IPS DF 19.7 (cell line): ENCODE measurements around the gene SNX9.
"Not testable (repeated sequence)": the region's sequence is repeated elsewhere in the genome, so short reads cannot be mapped to it uniquely, and the experiment has no call there.

Source experiments
- DNase-seq: peaks from one replicate; pipeline ENCODE4 v3.0.0-alpha.2; 2013; ENCODE audit warnings: low read depth, low spot score

Gene SNX9

DNA sequence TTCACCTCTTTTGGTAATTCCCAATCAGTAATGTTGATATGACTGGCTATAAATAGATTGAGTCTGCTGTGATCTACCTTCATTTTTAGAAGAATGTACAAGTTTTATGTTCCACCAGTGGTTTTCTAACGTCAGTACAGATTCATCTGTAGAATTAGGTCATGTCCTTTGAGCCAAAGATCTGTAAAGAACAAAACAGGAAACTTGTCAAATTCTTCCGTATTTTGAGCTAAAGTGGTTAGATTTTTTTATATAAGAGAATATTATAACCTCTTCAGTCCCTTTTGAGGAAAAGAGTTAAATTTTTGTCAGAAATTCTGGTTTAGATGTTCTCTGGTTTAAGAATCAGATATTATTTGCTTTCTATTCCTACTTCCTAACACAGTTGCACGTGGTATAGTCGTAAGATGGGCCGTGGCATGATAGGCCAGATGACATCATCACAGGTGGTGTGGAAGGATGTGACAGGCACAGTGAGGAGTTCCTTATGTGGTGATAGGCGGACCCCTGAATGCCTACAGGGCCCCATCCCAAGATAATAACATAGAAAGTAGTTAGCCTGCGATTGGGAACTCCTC, 62.3 kb downstream of the SNX9 start:
- no peak for DNase-seq

- DNase-seq: no peak
Observed at GRCh38 chr6:157885876-157886275, 62.8 kb downstream of the SNX9 start.

- no peak for DNase-seq
Observed at GRCh38 chr6:157887892-157888291, 64.8 kb downstream of the SNX9 start.

DNA sequence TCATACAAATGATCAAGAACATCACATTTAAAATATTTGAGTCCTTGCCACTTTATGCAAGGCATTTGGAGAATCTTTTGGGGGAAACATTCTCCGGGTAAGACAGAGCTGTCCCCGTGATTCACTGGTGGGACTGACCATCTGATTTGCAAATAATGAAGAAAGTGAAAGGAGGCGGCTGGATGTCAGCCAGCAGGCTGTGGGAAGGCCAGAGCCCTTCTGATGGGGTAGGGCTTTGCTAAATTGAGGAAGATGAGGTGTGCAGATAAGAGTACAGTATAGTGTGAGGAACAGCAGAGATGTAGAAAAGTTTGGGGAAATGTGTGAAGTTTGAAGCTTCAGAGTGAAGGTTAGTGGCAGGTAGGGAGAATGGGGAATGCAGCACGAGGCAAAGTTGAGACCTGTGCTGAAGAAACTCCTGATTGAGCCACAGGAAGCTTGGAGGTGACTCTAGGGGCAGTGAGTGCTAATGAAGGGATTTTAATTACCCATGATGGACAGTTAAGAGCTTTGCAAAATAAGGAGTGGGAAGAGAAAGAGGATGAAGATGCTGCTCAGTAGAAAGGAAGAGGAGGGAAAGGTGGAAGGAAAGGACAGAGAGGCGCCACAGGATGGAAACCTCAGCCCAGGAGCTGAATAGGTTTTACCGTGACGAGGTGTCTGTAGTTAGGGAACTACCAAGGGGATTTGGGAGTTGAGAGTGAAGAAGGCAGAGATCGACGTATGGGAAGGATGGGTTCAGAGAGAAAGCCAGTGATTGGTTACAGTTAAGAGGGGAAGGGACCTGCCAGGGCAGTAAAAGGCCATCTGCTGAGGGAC, 68.7 kb downstream of the SNX9 start:
- no peak for DNase-seq

DNA sequence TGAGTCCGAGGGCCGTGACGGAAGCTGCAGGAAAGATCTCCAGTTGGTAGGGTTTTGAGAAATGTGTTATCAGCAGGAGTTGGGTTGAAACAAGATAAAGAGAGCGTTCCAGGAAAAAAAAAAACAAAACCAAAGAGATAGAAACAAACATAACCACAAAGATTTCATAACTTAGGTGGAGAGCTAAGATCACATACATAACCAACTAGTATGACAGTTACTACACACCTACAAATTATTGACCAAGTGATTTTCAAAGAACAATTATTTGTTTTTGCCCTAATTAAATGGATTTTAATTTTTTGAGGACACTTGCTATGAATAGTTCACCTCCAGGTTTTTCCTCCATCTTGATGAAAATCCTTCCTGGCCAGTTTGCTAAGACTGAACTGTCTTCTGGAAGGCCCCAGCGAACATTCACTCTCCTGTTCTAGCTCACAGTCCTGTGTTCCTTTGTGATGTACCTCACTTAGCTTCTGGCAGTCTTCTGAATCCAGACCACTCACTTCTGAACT, 69.4 kb downstream of the SNX9 start:
- no peak for DNase-seq

DNA sequence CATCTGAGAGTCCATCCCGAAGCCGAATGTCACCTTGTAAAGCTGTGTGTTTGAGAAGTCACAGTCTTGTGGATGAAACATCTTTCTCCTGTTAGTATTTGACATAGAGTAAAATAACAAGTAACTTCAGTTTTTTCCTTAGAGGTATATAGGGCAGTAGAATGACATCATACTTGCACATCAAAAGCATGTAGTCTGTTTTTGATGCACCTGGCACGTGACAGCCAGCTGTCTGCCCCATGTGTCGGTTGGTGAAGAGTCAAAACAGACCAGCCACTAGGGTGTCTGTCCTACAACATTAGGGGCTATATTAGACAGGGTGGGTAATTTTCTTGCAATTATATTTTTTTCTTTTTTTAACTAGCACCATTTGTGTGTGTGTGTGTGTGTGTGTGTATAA, 70.2 kb downstream of the SNX9 start:
- no peak for DNase-seq

- no peak for DNase-seq
Observed at GRCh38 chr6:157895585-157895984, 72.5 kb downstream of the SNX9 start.

DNA sequence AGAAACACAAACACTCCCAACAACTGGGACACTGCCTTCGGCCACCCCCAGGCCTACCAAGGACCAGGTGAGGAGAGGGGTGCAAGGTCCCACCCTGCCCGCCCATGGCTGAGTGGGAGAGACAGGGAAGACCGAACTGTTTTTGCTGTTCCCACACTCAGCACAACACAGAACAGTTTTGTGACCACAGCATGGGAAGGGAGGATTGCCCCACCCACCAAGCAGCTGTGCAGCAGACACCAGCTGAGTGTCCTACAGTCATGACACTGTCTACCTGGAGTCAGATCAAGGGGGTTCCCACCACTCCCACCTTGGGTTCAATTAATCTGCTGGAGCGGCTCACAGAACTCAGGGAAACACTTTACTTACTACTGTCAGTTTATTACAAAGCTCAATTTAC, 73.9 kb downstream of the SNX9 start:
- DNase-seq: no peak

- no peak for DNase-seq
Observed at GRCh38 chr6:157898169-157898568, 75.1 kb downstream of the SNX9 start.

DNA sequence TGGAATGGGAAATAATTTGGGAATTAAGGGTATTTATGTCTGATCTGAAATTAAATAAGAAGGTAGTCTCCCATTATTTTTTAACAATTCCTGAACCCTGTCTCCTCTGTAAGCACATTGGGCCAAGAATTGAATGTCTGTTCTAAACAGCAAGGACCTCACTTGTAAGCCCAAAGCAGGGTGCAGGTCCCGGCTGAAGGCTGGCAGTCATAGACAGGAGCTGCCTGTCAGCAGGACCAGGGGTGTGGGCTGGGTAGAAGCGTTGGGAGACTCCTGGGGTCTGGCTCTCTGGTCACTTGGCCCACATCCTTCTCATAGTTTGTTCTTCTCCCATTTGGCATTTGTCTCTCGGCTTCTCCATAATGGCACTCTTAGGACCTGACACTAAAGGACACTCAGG, 75.6 kb downstream of the SNX9 start:
- no peak for DNase-seq

GRCh38 chr6:157900262-157900661, 77.2 kb downstream of the SNX9 start:
- not testable (repeated sequence) for DNase-seq

GRCh38 chr6:157900751-157901150, 77.7 kb downstream of the SNX9 start:
- DNase-seq: not testable (repeated sequence)

- no peak for DNase-seq
Observed at GRCh38 chr6:157904999-157905398, 82.0 kb downstream of the SNX9 start.

- DNase-seq: no peak
Observed at GRCh38 chr6:157905590-157906342, 82.7 kb downstream of the SNX9 start.

DNA sequence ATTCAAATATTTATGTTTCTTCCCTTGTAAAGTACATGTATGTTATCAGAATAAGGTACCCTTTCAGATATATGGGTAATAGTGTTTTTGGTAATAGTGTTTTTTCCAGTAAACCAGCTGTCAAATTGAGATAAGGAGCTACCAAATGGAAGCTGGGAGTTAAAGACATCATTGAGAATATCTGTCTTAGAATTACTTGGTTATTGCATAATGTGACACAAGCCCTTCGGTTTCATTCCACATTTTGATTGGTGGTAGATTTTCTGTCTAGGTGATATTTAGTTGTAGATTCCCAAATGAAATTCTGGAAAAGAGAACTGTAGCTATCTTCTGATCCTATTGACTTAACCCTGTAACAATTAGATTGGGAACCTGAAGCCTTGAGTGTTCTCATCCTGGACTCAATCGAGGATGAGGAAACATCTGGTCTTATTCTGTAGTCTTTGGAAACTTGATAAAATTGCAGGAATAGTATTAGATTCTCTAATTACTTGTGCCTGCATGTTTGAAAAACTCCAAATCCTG, 83.6 kb downstream of the SNX9 start:
- DNase-seq: no peak

GRCh38 chr6:157907651-157908050, 84.6 kb downstream of the SNX9 start:
- DNase-seq: no peak

- DNase-seq: no peak
Observed at GRCh38 chr6:157908369-157909281, 85.6 kb downstream of the SNX9 start.

GRCh38 chr6:157909282-157909664, 86.2 kb downstream of the SNX9 start:
- no peak for DNase-seq

- DNase-seq: no peak
Observed at GRCh38 chr6:157911278-157911677, 88.2 kb downstream of the SNX9 start.

GRCh38 chr6:157911786-157912185, 88.7 kb downstream of the SNX9 start:
- no peak for DNase-seq

GRCh38 chr6:157912326-157912725, 89.3 kb downstream of the SNX9 start:
- no peak for DNase-seq
